GM23248 (cell line): ENCODE data around the gene HOXA13.

Experiments used
- EZH2 ChIP-seq: fragments of 200-600 bp; sonication (generic); IDR thresholded peaks from 2 replicates; pipeline ENCODE4 v1.6.1; 2018; ENCODE audit warnings: antibody characterized with exemption, mild to moderate bottlenecking; ENCODE audit not compliant: insufficient read depth, poor library complexity, severe bottlenecking
- EZH2phosphoT487 ChIP-seq: fragments of 200-600 bp; sonication (generic); IDR thresholded peaks from 2 replicates; pipeline ENCODE4 v1.6.1; 2018; ENCODE audit warnings: antibody characterized with exemption, moderate library complexity, mild to moderate bottlenecking, low read depth; ENCODE audit not compliant: insufficient read depth

GRCh38 chr7:27160145-27160545 lies 39.7 kb downstream of the HOXA13 start:
- TF ChIP-seq EZH2phosphoT487 (no peak), EZH2 (no peak)
